HCT116 (cell line): ENCODE data around the gene NID2. TPM values are rescaled to one million over a fixed set of nuclear protein-coding genes. Genes with fewer than 3 reads are reported as not detected.
A peak's percentile ranks its signal among the peaks of the same experiment; 100 is the strongest.

ENCODE experiments used
- ATAC-seq: fragments of 200-7000 bp; cut with Tn5 transposase; 2 replicates; pipeline ENCODE4 v1.9.1; 2020; ENCODE audit warnings: mild to moderate bottlenecking, moderate library complexity
- BruUV-seq: library from RNA; stranded (reverse); fragments of 400-500 nt; replicated peaks from 2 replicates; lab custom pipeline; 2021; lab: Mats Ljungman, UMichigan
- CTCF ChIA-PET: fragments of 300-600 bp; sonication (Branson Sonifier 250); formaldehyde crosslinking; loops from one replicate; lab custom pipeline; 2021; ENCODE audit warnings: antibody characterized with exemption; lab: Charles Lee
- POLR2A ChIA-PET: fragments of 300-600, 350-600 bp; sonication (Branson Sonifier 250); formaldehyde crosslinking; loops from one replicate; lab custom pipeline; 2021; ENCODE audit warnings: antibody characterized with exemption; lab: Charles Lee
- RAD21 ChIA-PET, 2 experiments: fragments of 300-600 bp; sonication (Branson Sonifier 250); formaldehyde crosslinking; loops; one replicate each; lab custom pipeline; 2023; ENCODE audit warnings: low total read pairs in 2 of 2; ENCODE audit not compliant: uncharacterized antibody in 2 of 2, unreplicated experiment in 2 of 2, low non-redundant PET in 1 of 2; lab: Charles Lee
- DNase-seq: peaks from one replicate; pipeline ENCODE4 v3.0.0-alpha.2; 2010; ENCODE audit warnings: low read depth, low spot score
- H2AFZ ChIP-seq: fragments of 200-600 bp; shearing (Covaris generic), sonication (generic); 2 replicates; pipeline ENCODE4 v1.6.1; 2017; ENCODE audit warnings: low read depth, mixed run types, mixed read lengths, antibody characterized with exemption, low read length; ENCODE audit not compliant: poor library complexity, severe bottlenecking
- H3K27ac ChIP-seq: 2 replicates; pipeline ENCODE4 v1.5.1; 2012; ENCODE audit warnings: low read depth, low read length
- H3K27me3 ChIP-seq: fragments of 200-600 bp; sonication (generic); 2 replicates; pipeline ENCODE4 v1.6.1; 2016; ENCODE audit warnings: mixed run types, low read length, mixed read lengths; ENCODE audit not compliant: insufficient read depth
- H3K36me3 ChIP-seq, 2 experiments: fragments of 200-500 bp in 1 of 2; fragments of 200-600 bp in 1 of 2; sonication (Bioruptor generic) in 1 of 2; sonication (generic) in 1 of 2; 2 replicates each; pipeline versions ENCODE4 v1.5.1 to v1.6.1; 2014 to 2016; ENCODE audit warnings: low read length in 2 of 2, inconsistent platforms in 1 of 2, mixed read lengths in 1 of 2, mixed run types in 1 of 2; ENCODE audit not compliant: insufficient read depth in 2 of 2, control insufficient read depth in 1 of 2
- H3K4me1 ChIP-seq, 2 experiments: fragments of 200-600 bp in 1 of 2; sonication (generic) in 1 of 2; 2 replicates each; pipeline versions ENCODE4 v1.5.1 to v1.6.1; 2012 to 2017; ENCODE audit warnings: low read length in 2 of 2, inconsistent platforms in 1 of 2, mild to moderate bottlenecking in 1 of 2, mixed read lengths in 1 of 2, mixed run types in 1 of 2, moderate library complexity in 1 of 2; ENCODE audit not compliant: insufficient read depth in 2 of 2, control insufficient read depth in 1 of 2
- H3K4me2 ChIP-seq: fragments of 200-600 bp; sonication (generic); 2 replicates; pipeline ENCODE4 v1.6.1; 2017; ENCODE audit warnings: mixed run types, low read length, mixed read lengths
- H3K4me3 ChIP-seq, 2 experiments: fragments of 200-600 bp in 1 of 2; sonication (generic) in 1 of 2; replicated peaks in 1 of 2; 2 replicates each; pipeline ENCODE4 v1.5.1; 2011 to 2016; ENCODE audit warnings: low read length in 2 of 2, control low read depth in 1 of 2, low read depth in 1 of 2, mild to moderate bottlenecking in 1 of 2, mixed read lengths in 1 of 2, mixed run types in 1 of 2
- H3K79me2 ChIP-seq: fragments of 200-600 bp; sonication (generic); 2 replicates; pipeline ENCODE4 v1.6.1; 2017; ENCODE audit warnings: mild to moderate bottlenecking, mixed run types, low read length, moderate library complexity, mixed read lengths; ENCODE audit not compliant: insufficient read depth
- H3K9ac ChIP-seq: fragments of 200-600 bp; sonication (generic); 2 replicates; pipeline ENCODE4 v1.6.1; 2016; ENCODE audit warnings: low read length, mixed read lengths
- H3K9me2 ChIP-seq: fragments of 200-600 bp; sonication (generic), shearing (Covaris generic); 2 replicates; pipeline ENCODE4 v1.6.1; 2017; ENCODE audit warnings: mixed run types, mild to moderate bottlenecking, moderate library complexity; ENCODE audit not compliant: insufficient read depth
- H3K9me3 ChIP-seq, 2 experiments: fragments of 200-500 bp in 1 of 2; fragments of 200-600 bp in 1 of 2; sonication (Bioruptor generic) in 1 of 2; sonication (generic) in 1 of 2; 2 replicates each; pipeline ENCODE4 v1.6.1; 2014 to 2017; ENCODE audit warnings: low read length in 2 of 2, mixed read lengths in 2 of 2, inconsistent platforms in 1 of 2, low read depth in 1 of 2, mild to moderate bottlenecking in 1 of 2, mixed run types in 1 of 2, moderate library complexity in 1 of 2; ENCODE audit not compliant: control insufficient read depth in 1 of 2, insufficient read depth in 1 of 2
- H4K20me1 ChIP-seq: fragments of 200-600 bp; sonication (generic), shearing (Covaris generic); 2 replicates; pipeline ENCODE4 v1.6.1; 2017; ENCODE audit warnings: mixed run types, mild to moderate bottlenecking, moderate library complexity; ENCODE audit not compliant: insufficient read depth
- CBX3 ChIP-seq: IDR thresholded peaks from 2 replicates; pipeline ENCODE4 v1.6.1; 2012; ENCODE audit warnings: low read depth
- CEBPB ChIP-seq: IDR thresholded peaks from 2 replicates; pipeline ENCODE4 v1.6.1; 2012; ENCODE audit warnings: low read depth
- CTCF ChIP-seq, 3 experiments: fragments of 200-600 bp in 1 of 3; sonication (generic) in 1 of 3; IDR thresholded peaks in 2 of 3; conservative IDR thresholded peaks in 1 of 3; 2 replicates each; pipeline ENCODE4 v1.5.1; 2012 to 2017; ENCODE audit warnings: low read depth in 2 of 3, low read length in 2 of 3, antibody characterized with exemption in 1 of 3, borderline replicate concordance in 1 of 3, control low read depth in 1 of 3, mild to moderate bottlenecking in 1 of 3, mixed read lengths in 1 of 3, mixed run types in 1 of 3, moderate library complexity in 1 of 3; ENCODE audit not compliant: insufficient read depth in 1 of 3
- EZH2 ChIP-seq: fragments of 200-600 bp; sonication (generic); IDR thresholded peaks from 2 replicates; pipeline ENCODE4 v1.6.1; 2017; ENCODE audit warnings: antibody characterized with exemption, mixed run types
- JUND ChIP-seq: IDR thresholded peaks from 2 replicates; pipeline ENCODE4 v1.6.1; 2012
- MAX ChIP-seq: IDR thresholded peaks from 2 replicates; pipeline ENCODE4 v1.6.1; 2012
- RAD21 ChIP-seq: IDR thresholded peaks from 2 replicates; pipeline ENCODE4 v1.6.1; 2012; ENCODE audit warnings: low read depth, mild to moderate bottlenecking
- SRF ChIP-seq: IDR thresholded peaks from 2 replicates; pipeline ENCODE4 v1.6.1; 2012; ENCODE audit warnings: low read depth
- ZNF274 ChIP-seq: fragments of 200-500 bp; sonication (Bioruptor generic); IDR thresholded peaks from 2 replicates; pipeline ENCODE4 v1.6.1; 2014; ENCODE audit warnings: mild to moderate bottlenecking, low read depth, low read length, inconsistent platforms
- intact Hi-C: fragments of 100-400 bp; cut with micrococcal nuclease; formaldehyde crosslinking; loops from 2 replicates; pipeline ENCODE4 v1.10.0; 2022
- total RNA-seq: library from RNA; stranded (reverse); gene quantifications from one replicate; pipeline ENCODE4 v1.2.1, GENCODE V29; 2021; ENCODE audit not compliant: unreplicated experiment

The NID2 gene
- total RNA-seq, 1 experiment from 2014 or later = 0.84 TPM

- no peaks in the 10 kb centered on the region for H4K20me1 ChIP-seq
- H3K4me2 ChIP-seq = no peak overlapping the region
- ATAC-seq = peak; percentile 85
- RAD21 ChIA-PET = no interaction called here
- peaks cover 4 to 14% of the 10 kb centered on the region in 2 experiments; a peak in 3 of 4 replicates for H3K36me3 ChIP-seq
- no peak overlapping the region for H3K4me3 ChIP-seq
- DNase-seq = peak; percentile 19
- H3K9me2 ChIP-seq = no peaks in the 10 kb centered on the region
- CTCF ChIA-PET = interaction anchor here (0.7 to 1.3 kb wide), 7 partner anchors 9 to 37 kb away, joined by 3 to 7 read pairs (median 4); no protein-coding TSS in a partner anchor
- H3K9me3 ChIP-seq = no peaks in the 10 kb centered on the region
- BruUV-seq = no TSS peak
- intact Hi-C loops = no loop called here
- H3K4me1 ChIP-seq = no peaks in the 10 kb centered on the region
- peaks cover 6% of the 10 kb centered on the region; the same call in 1 of the 2 replicates for H3K27me3 ChIP-seq
- H3K27ac ChIP-seq = no peak overlapping the region
- H3K79me2 ChIP-seq = no peaks in the 10 kb centered on the region
- H2AFZ ChIP-seq = no peak overlapping the region
- H3K9ac ChIP-seq = no peak overlapping the region
- TF ChIP-seq CEBPB (no peak), EZH2 (no peak), ZNF274 (no peak), RAD21 (peak; percentile 37; the same call in 1 of the 2 replicates), SRF (no peak), CTCF (IDR thresholded peaks at IDR 0.05 in 2 of 3, conservative IDR thresholded peaks at IDR 0.05 in 1 of 3; ENCODE audit: borderline replicate concordance in 1 of 3, insufficient read depth in 1 of 3, low read depth in 2 of 3, low read length in 2 of 3) (peak; percentile 28 to 58 (median 56); a peak in 5 of 6 replicates), JUND (no peak), MAX (no peak), CBX3 (no peak)
- POLR2A ChIA-PET = no interaction called here
These were observed 53.3 kb downstream of the NID2 start for GRCh38 chr14:52015411-52016030.
